Measurements from ENCODE around the gene LAMA2. TPM values are rescaled to one million over a fixed set of nuclear protein-coding genes. Genes with fewer than 3 reads are reported as not detected.

LAMA2 gene
- total RNA-seq, 1 experiment from 2014 or later, result 8.2 TPM

DNA sequence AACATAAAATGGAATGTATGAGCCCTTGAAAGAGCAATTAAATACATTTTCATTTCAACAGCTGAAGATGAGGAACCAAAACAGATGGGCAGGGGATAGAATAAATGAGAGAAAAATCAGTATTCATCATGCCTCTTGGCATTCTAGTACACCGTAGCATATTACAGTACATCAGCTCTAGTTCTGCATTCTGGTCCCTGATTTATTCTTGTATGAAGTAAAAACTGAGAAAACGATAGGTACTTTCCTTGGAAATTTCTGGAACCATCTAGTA, 477.7 kb downstream of the LAMA2 start (continued):
- TF ChIP-seq, protein P1, sequence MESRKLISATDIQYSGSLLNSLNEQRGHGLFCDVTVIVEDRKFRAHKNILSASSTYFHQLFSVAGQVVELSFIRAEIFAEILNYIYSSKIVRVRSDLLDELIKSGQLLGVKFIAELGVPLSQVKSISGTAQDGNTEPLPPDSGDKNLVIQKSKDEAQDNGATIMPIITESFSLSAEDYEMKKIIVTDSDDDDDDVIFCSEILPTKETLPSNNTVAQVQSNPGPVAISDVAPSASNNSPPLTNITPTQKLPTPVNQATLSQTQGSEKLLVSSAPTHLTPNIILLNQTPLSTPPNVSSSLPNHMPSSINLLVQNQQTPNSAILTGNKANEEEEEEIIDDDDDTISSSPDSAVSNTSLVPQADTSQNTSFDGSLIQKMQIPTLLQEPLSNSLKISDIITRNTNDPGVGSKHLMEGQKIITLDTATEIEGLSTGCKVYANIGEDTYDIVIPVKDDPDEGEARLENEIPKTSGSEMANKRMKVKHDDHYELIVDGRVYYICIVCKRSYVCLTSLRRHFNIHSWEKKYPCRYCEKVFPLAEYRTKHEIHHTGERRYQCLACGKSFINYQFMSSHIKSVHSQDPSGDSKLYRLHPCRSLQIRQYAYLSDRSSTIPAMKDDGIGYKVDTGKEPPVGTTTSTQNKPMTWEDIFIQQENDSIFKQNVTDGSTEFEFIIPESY (IDR thresholded peaks at IDR 0.05; ENCODE audit: extremely low read depth, insufficient replicate concordance, low read length), result no peak
- TF ChIP-seq TCF7L2 (IDR thresholded peaks at IDR 0.05; ENCODE audit: borderline replicate concordance, extremely low read depth, insufficient read depth, insufficient read length), result no peak
- TF ChIP-seq SIN3A (IDR thresholded peaks at IDR 0.05; ENCODE audit: low read depth), result no peak
- TF ChIP-seq EZH2 (IDR thresholded peaks at IDR 0.05), result no peak
- no peak for TF ChIP-seq CEBPB (IDR thresholded peaks at IDR 0.05; ENCODE audit: low read depth)
- no peak for TF ChIP-seq POLR2AphosphoS5 (IDR thresholded peaks at IDR 0.05; ENCODE audit: low read depth, low read length)

DNA sequence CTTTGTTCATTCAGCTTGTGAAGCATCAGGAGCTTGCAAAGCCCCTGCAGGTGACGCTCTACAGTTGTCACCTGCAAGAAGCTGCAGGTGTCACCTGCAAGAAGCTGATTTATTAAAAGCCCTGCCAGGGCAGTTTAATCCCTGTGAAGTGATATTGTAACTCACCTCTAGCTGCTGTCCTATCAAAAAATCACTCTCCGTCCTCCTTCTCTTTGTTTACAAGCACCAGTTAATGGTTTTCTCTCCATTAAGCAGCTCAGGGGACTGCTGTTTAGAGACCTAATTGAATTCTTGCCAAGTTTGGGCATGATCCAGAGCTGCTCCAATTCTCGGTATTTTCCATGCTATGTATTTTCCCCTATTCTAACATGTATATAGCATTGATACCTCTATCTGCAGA, 481.1 kb downstream of the LAMA2 start:
- ATAC-seq, result no peak
- no peaks in the 10 kb centered on the region for H4K20me1 ChIP-seq (ENCODE audit: insufficient read depth)
- CTCF ChIA-PET, result no interaction called here

More for the DNA sequence above, 481.1 kb downstream of the LAMA2 start:
- TF ChIP-seq YY1 (IDR thresholded peaks at IDR 0.05; ENCODE audit: extremely low read depth, insufficient replicate concordance, low read depth, low read length), result no peak
- no peak for TF ChIP-seq CBX3 (IDR thresholded peaks at IDR 0.05; ENCODE audit: low read depth)
- TF ChIP-seq SIN3A (IDR thresholded peaks at IDR 0.05; ENCODE audit: low read depth), result no peak
- no peak for TF ChIP-seq JUND (IDR thresholded peaks at IDR 0.05)
- no peak overlapping the region for H3K9ac ChIP-seq (ENCODE audit: low read length)
- H3K27ac ChIP-seq (ENCODE audit: low read depth, low read length), result no peak overlapping the region
- no peak for DNase-seq (ENCODE audit: low read depth, low spot score)
- no peak overlapping the region for H2AFZ ChIP-seq (ENCODE audit: low read depth, low read length, poor library complexity, severe bottlenecking)
- no peaks in the 10 kb centered on the region for H3K79me2 ChIP-seq (ENCODE audit: insufficient read depth, low read length)
- intact Hi-C loops (cut with micrococcal nuclease), result no loop called here
- no peak overlapping the region for H3K4me3 ChIP-seq (replicated peaks in 1 of 2; ENCODE audit: low read depth in 1 of 2, low read length in 2 of 2)
- H3K9me3 ChIP-seq (ENCODE audit: control insufficient read depth in 1 of 2, insufficient read depth in 1 of 2, low read depth in 1 of 2, low read length in 2 of 2), result no peaks in the 10 kb centered on the region
- ChIA-PET POLR2A (no interaction called here), RAD21 (ENCODE audit: low non-redundant PET in 1 of 2, low total read pairs in 2 of 2, uncharacterized antibody in 2 of 2, unreplicated experiment in 2 of 2) (interaction anchor here in 1 of 2 experiments (0.8 kb wide), 1 partner anchor 22 kb away, joined by 3 read pairs; no protein-coding TSS in a partner anchor)
- no TSS peak for BruUV-seq (replicated peaks)
- no peaks in the 10 kb centered on the region for H3K9me2 ChIP-seq (ENCODE audit: insufficient read depth)
- H3K36me3 ChIP-seq (ENCODE audit: control insufficient read depth in 1 of 2, insufficient read depth in 2 of 2, low read length in 2 of 2), result no peaks in the 10 kb centered on the region
- H3K4me1 ChIP-seq (ENCODE audit: control insufficient read depth in 1 of 2, insufficient read depth in 2 of 2, low read length in 2 of 2), result no peaks in the 10 kb centered on the region
- H3K4me2 ChIP-seq (ENCODE audit: low read length), result no peak overlapping the region
- H3K27me3 ChIP-seq (ENCODE audit: insufficient read depth, low read length), result no peaks in the 10 kb centered on the region
